Calu3 (cell line): ENCODE data around the gene FBXO44. TPM values are rescaled to one million over a fixed set of nuclear protein-coding genes. Genes with fewer than 3 reads are reported as not detected.
A peak's percentile ranks its signal among the peaks of the same experiment; 100 is the strongest.

ENCODE experiments used
- BruUV-seq: library from RNA; stranded (reverse); fragments of 400-500 nt; replicated peaks from 2 replicates; lab custom pipeline; 2021; lab: Mats Ljungman, UMichigan
- CTCF ChIA-PET: fragments of 300-600 bp; sonication (Branson Sonifier 250); formaldehyde crosslinking; loops from one replicate; lab custom pipeline; 2022; ENCODE audit warnings: antibody characterized with exemption; lab: Charles Lee
- DNase-seq: peaks from one replicate; pipeline ENCODE4 v3.0.0; 2022
- H3K27ac Mint-ChIP-seq: one replicate; pipeline ENCODE4 v1.8.0; 2022; ENCODE audit warnings: mixed read lengths; ENCODE audit not compliant: unreplicated experiment
- H3K27me3 Mint-ChIP-seq: one replicate; pipeline ENCODE4 v1.8.0; 2022; ENCODE audit warnings: mixed read lengths; ENCODE audit not compliant: unreplicated experiment
- H3K36me3 Mint-ChIP-seq: one replicate; pipeline ENCODE4 v1.8.0; 2022; ENCODE audit warnings: mild to moderate bottlenecking, moderate library complexity, mixed read lengths; ENCODE audit not compliant: insufficient read depth, unreplicated experiment
- H3K4me1 Mint-ChIP-seq: one replicate; pipeline ENCODE4 v1.8.0; 2022; ENCODE audit warnings: mild to moderate bottlenecking, low read depth, mixed read lengths; ENCODE audit not compliant: unreplicated experiment
- H3K4me3 Mint-ChIP-seq: one replicate; pipeline ENCODE4 v1.8.0; 2022; ENCODE audit warnings: mild to moderate bottlenecking, low read depth, moderate library complexity, mixed read lengths; ENCODE audit not compliant: unreplicated experiment
- H3K9me3 Mint-ChIP-seq: one replicate; pipeline ENCODE4 v1.8.0; 2022; ENCODE audit warnings: low read depth, mixed read lengths; ENCODE audit not compliant: unreplicated experiment
- intact Hi-C: fragments of 100-400 bp; cut with micrococcal nuclease; formaldehyde crosslinking; loops from one replicate; pipeline ENCODE4 v1.10.0; 2022; ENCODE audit not compliant: unreplicated experiment
- total RNA-seq: library from RNA; stranded (reverse); gene quantifications from 2 replicates; pipeline ENCODE4 v1.2.3, GENCODE V29; 2022
- TF ChIP-seq, protein P1 (sequence below): fragments of 200-600 bp; IDR thresholded peaks from one replicate; pipeline ENCODE4 v1.8.0; 2022; ENCODE audit warnings: antibody characterized with exemption; ENCODE audit not compliant: unreplicated experiment

Gene FBXO44
- total RNA-seq, 1 experiment from 2014 or later = 9.8 TPM

GRCh38 chr1:11647333-11647732, 7.3 kb upstream of the FBXO44 start:
- intact Hi-C loops = no loop called here
- Mint-ChIP-seq H3K4me1 (peaks cover 9% of the 10 kb centered on the region), H3K36me3 (no peaks in the 10 kb centered on the region), H3K4me3 (no peak overlapping the region), H3K9me3 (no peaks in the 10 kb centered on the region), H3K27me3 (peaks cover 46% of the 10 kb centered on the region), H3K27ac (no peak overlapping the region)
- CTCF ChIA-PET = no interaction called here
- no TSS peak for BruUV-seq
- no peak for DNase-seq
- TF ChIP-seq, protein P1, sequence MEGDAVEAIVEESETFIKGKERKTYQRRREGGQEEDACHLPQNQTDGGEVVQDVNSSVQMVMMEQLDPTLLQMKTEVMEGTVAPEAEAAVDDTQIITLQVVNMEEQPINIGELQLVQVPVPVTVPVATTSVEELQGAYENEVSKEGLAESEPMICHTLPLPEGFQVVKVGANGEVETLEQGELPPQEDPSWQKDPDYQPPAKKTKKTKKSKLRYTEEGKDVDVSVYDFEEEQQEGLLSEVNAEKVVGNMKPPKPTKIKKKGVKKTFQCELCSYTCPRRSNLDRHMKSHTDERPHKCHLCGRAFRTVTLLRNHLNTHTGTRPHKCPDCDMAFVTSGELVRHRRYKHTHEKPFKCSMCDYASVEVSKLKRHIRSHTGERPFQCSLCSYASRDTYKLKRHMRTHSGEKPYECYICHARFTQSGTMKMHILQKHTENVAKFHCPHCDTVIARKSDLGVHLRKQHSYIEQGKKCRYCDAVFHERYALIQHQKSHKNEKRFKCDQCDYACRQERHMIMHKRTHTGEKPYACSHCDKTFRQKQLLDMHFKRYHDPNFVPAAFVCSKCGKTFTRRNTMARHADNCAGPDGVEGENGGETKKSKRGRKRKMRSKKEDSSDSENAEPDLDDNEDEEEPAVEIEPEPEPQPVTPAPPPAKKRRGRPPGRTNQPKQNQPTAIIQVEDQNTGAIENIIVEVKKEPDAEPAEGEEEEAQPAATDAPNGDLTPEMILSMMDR = no peak

GRCh38 chr1:11648039-11648438, 6.6 kb upstream of the FBXO44 start:
- peaks cover under 1% of the 10 kb centered on the region for H3K36me3 Mint-ChIP-seq
- intact Hi-C loops = no loop called here
- H3K4me3 Mint-ChIP-seq = no peak overlapping the region
- H3K9me3 Mint-ChIP-seq = no peaks in the 10 kb centered on the region
- H3K27me3 Mint-ChIP-seq = peaks cover 42% of the 10 kb centered on the region
- BruUV-seq = no TSS peak
- DNase-seq = no peak
- CTCF ChIA-PET = no interaction called here
- H3K27ac Mint-ChIP-seq = no peak overlapping the region
- H3K4me1 Mint-ChIP-seq = peaks cover 9% of the 10 kb centered on the region
- TF ChIP-seq, protein P1 = no peak

GRCh38 chr1:11648732-11649158, 5.9 kb upstream of the FBXO44 start:
- Mint-ChIP-seq H3K27me3 (peaks cover 35% of the 10 kb centered on the region), H3K9me3 (no peaks in the 10 kb centered on the region), H3K36me3 (peaks cover 8% of the 10 kb centered on the region), H3K4me3 (no peak overlapping the region), H3K4me1 (peaks cover 9% of the 10 kb centered on the region), H3K27ac (no peak overlapping the region)
- BruUV-seq = no TSS peak
- TF ChIP-seq, protein P1 = no peak
- DNase-seq = peak; percentile 19
- CTCF ChIA-PET = interaction anchor here (0.7 to 2.1 kb wide), 2 partner anchors 15 to 1227 kb away, joined by 7 read pairs; partner anchors contain the start of gene FBXO6
- intact Hi-C loops = no loop called here

- BruUV-seq = no TSS peak
- H3K36me3 Mint-ChIP-seq = peaks cover 8% of the 10 kb centered on the region
- no peak overlapping the region for H3K27ac Mint-ChIP-seq
- CTCF ChIA-PET = interaction anchor here (0.7 to 2.1 kb wide), 3 partner anchors 15 to 1228 kb away, joined by 7 to 18 read pairs (median 7); partner anchors contain the start of gene FBXO6
- intact Hi-C loops = no loop called here
- DNase-seq = no peak
- no peak overlapping the region for H3K4me3 Mint-ChIP-seq
- TF ChIP-seq, protein P1 = no peak
- H3K9me3 Mint-ChIP-seq = no peaks in the 10 kb centered on the region
- peaks cover 30% of the 10 kb centered on the region for H3K27me3 Mint-ChIP-seq
- peaks cover 9% of the 10 kb centered on the region for H3K4me1 Mint-ChIP-seq
Measured at GRCh38 chr1:11649237-11649623, 5.4 kb upstream of the FBXO44 start.
